ENCODE data around the gene ASB15. TPM values are rescaled to one million over a fixed set of nuclear protein-coding genes. Genes with fewer than 3 reads are reported as not detected.
"Not testable (repeated sequence)": the region's sequence is repeated elsewhere in the genome, so short reads cannot be mapped to it uniquely, and the experiment has no call there.

Gene ASB15
- polyA plus RNA-seq, result not detected

GRCh38 chr7:123601530-123601929 lies at the start of gene ASB15:
Gene ASB15, plus strand, starts transcription at chr7:123601821. Its CDS starts 12,682 bp downstream, at chr7:123614503.
- H3K4me1 Mint-ChIP-seq, result no peaks in the 10 kb centered on the region
- H3K27ac Mint-ChIP-seq, result no peak within 1 kb of the TSS
- DNase-seq, result no peak
- H3K9me3 Mint-ChIP-seq, result no peaks in the 10 kb centered on the region
- no peaks in the 10 kb centered on the region for H3K36me3 Mint-ChIP-seq
- H3K4me3 Mint-ChIP-seq, result no peak within 1 kb of the TSS
- H3K27me3 Mint-ChIP-seq (ENCODE audit: low read depth in 3 of 3), result peaks cover 2 to 4% (median 4%) of the 10 kb centered on the region in 3 donors

GRCh38 chr7:123552134-123552533 lies 49.5 kb upstream of the ASB15 start:
- Mint-ChIP-seq H3K4me1 (peaks cover 10 to 29% of the 10 kb centered on the region in 2 donors), H3K36me3 (peaks cover 9 to 27% (median 17%) of the 10 kb centered on the region in 3 donors)
- H3K9me3 Mint-ChIP-seq; H3K4me3 Mint-ChIP-seq; DNase-seq; H3K27ac Mint-ChIP-seq; H3K27me3 Mint-ChIP-seq (ENCODE audit: low read depth in 3 of 3): not testable (repeated sequence)

DNA sequence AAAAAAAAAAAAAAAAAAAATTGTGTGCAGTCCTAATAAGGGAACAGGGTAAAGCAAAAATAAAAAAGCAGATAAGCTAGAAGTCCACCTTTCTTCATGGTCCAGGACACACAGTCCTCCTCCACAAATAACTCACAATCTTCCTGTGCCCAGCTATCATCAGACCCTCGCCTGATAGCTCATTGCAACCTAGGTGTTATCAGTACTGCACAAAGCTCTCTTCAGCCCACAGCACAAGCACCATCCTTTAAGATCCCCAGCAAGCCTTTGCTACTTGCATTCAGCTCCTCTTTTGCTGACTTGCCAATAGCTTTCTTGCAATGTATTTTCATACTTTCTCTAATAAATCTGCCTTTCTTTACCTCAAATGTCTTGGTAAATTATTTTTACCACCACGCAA lies 49.0 kb upstream of the ASB15 start:
- Mint-ChIP-seq H3K27me3 (ENCODE audit: low read depth in 3 of 3) (peaks cover 0 to 2% (median 0%) of the 10 kb centered on the region in 3 donors), H3K9me3 (no peaks in the 10 kb centered on the region), H3K4me1 (peaks cover 10 to 25% of the 10 kb centered on the region in 2 donors), H3K27ac (peak overlapping the region in 1 of 6 donors; percentile 36), H3K4me3 (no peak overlapping the region), H3K36me3 (peaks cover 9 to 27% (median 12%) of the 10 kb centered on the region in 3 donors)
- DNase-seq, result no peak

GRCh38 chr7:123553159-123553558 lies 48.5 kb upstream of the ASB15 start:
- Mint-ChIP-seq H3K27ac (peak overlapping the region in 1 of 6 donors; percentile 8), H3K36me3 (peaks cover 9 to 26% (median 10%) of the 10 kb centered on the region in 3 donors), H3K27me3 (ENCODE audit: low read depth in 3 of 3) (peaks cover 0 to 2% (median 0%) of the 10 kb centered on the region in 3 donors), H3K9me3 (no peaks in the 10 kb centered on the region), H3K4me3 (no peak overlapping the region), H3K4me1 (peaks cover 10 to 23% of the 10 kb centered on the region in 2 donors)
- DNase-seq, result no peak

DNA sequence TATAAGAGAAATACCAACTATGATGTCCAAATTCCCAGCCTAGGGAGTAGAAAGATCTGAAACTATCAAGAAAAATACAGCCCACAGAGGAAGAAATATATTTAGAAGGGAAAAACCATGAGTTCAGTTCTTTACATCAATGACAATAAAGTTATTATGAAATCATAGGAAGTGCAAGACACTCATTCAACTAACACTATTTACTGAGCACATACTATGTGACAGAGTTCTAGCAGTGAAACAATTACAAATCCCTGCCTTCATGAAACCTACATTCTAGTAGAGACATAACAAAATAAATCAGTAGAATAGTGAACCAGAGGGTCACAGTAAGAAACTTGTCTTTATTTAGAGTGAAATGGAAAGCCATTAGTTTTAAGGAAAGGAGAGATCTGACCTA lies 46.1 kb upstream of the ASB15 start:
- Mint-ChIP-seq H3K27me3 (ENCODE audit: low read depth in 3 of 3) (peaks cover 0 to 3% (median 0%) of the 10 kb centered on the region in 3 donors), H3K36me3 (peaks cover 5 to 11% (median 5%) of the 10 kb centered on the region in 3 donors), H3K4me1 (peaks cover 10 to 14% of the 10 kb centered on the region in 2 donors), H3K27ac (no peak overlapping the region), H3K9me3 (no peaks in the 10 kb centered on the region), H3K4me3 (no peak overlapping the region)
- no peak for DNase-seq

DNA sequence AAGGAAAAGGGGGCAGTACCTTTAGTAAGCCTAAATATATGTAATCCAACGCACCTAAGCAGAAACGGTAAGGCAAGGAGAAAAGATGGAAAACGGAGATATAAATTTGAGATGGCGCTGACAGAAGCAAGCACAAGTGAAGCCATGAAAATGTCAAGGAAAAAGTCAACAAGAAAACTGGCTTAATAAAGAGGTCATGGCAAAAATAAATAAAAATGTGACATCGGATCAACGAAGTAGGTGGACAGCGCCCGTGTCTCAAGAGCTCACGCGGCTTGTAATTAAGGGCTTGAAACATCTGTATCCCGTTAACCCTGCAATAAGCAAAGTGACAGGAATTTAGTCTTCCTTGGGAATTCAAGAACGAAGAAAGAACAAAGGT lies 44.6 kb upstream of the ASB15 start:
- H3K27me3 Mint-ChIP-seq (ENCODE audit: low read depth in 3 of 3), result peaks cover 0 to 4% (median 4%) of the 10 kb centered on the region in 3 donors
- no peak for DNase-seq
- peaks cover 10 to 14% of the 10 kb centered on the region in 2 donors for H3K4me1 Mint-ChIP-seq
- H3K27ac Mint-ChIP-seq, result no peak overlapping the region
- H3K36me3 Mint-ChIP-seq, result peaks cover 5 to 9% (median 5%) of the 10 kb centered on the region in 3 donors
- no peaks in the 10 kb centered on the region for H3K9me3 Mint-ChIP-seq
- H3K4me3 Mint-ChIP-seq, result no peak overlapping the region

- H3K36me3 Mint-ChIP-seq, result peaks cover 4 to 6% (median 4%) of the 10 kb centered on the region in 3 donors
- no peak within 1 kb of the TSS for H3K4me3 Mint-ChIP-seq
- peak; percentile 96 to 98 (median 98) for DNase-seq
- no peaks in the 10 kb centered on the region for H3K9me3 Mint-ChIP-seq
- H3K27ac Mint-ChIP-seq, result peak within 1 kb of the TSS in 1 of 6 donors; percentile 10
- H3K27me3 Mint-ChIP-seq (ENCODE audit: low read depth in 3 of 3), result peaks cover 0 to 4% (median 3%) of the 10 kb centered on the region in 3 donors
- H3K4me1 Mint-ChIP-seq, result peaks cover 9 to 13% of the 10 kb centered on the region in 2 donors
These were observed 44.0 kb upstream of the ASB15 start, which contains the start of gene NDUFA5 for GRCh38 chr7:123557398-123558288. Gene NDUFA5, minus strand, starts transcription at chr7:123557818. Its CDS starts 23 bp downstream, at chr7:123557795.

DNA sequence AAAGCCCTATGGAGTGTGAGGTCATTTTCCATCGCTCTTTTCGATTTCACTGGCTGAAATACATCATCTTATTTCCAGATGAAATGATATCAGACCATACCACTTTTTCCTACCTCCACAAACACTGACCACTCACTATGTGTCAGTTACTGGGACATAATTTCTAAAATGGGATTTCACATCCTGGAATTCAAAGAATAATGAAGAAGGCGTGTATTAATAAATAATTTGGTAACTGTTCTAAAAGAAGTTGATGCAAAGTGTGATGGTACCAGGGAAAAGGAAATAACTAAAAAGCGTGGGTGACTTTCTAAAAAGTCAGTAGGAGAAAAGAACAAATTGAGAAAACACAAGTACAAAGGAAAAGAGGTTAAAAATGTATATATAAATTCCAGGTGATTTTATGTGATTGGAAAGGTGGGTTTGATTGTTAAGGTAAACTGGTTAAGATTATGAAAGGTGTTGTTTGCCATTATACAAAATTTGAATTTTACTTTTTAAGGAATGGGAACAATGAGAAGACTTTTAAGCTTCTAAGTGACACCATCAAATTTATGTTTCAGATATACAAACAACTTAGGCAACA lies 43.2 kb upstream of the ASB15 start:
- H3K4me1 Mint-ChIP-seq, result peaks cover 2 to 6% of the 10 kb centered on the region in 2 donors
- DNase-seq, result no peak
- H3K36me3 Mint-ChIP-seq, result no peaks in the 10 kb centered on the region
- no peak overlapping the region for H3K4me3 Mint-ChIP-seq
- H3K27ac Mint-ChIP-seq, result peak overlapping the region in 1 of 6 donors; percentile 10
- H3K9me3 Mint-ChIP-seq, result no peaks in the 10 kb centered on the region
- peaks cover 0 to 4% (median 3%) of the 10 kb centered on the region in 3 donors for H3K27me3 Mint-ChIP-seq (ENCODE audit: low read depth in 3 of 3)

DNA sequence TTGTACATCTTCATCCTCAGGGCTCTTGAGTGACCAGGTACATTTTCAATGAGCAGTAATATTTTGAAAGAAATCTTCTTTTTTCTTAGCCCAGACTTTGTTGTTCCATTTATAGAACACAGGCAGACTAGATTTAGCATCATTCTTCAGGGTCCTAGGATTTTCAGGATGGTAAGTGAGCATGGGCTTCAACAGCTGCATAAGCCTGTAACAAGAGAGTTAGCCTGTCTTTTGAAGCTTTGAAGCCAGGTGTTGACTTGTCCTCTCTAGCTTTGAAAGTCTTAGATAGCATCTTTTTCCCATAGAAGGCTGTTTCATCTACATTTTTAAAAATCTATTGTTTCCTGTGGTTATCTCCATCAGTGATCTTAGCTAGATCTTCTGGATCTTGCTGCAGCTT lies 39.5 kb upstream of the ASB15 start:
- DNase-seq, result no peak
- no peaks in the 10 kb centered on the region for H3K36me3 Mint-ChIP-seq
- no peaks in the 10 kb centered on the region for H3K4me1 Mint-ChIP-seq
- no peak overlapping the region for H3K4me3 Mint-ChIP-seq
- H3K27ac Mint-ChIP-seq, result no peak overlapping the region
- H3K9me3 Mint-ChIP-seq, result no peaks in the 10 kb centered on the region
- peaks cover 0 to 6% (median 4%) of the 10 kb centered on the region in 3 donors for H3K27me3 Mint-ChIP-seq (ENCODE audit: low read depth in 3 of 3)

- no peaks in the 10 kb centered on the region for H3K4me1 Mint-ChIP-seq
- H3K27me3 Mint-ChIP-seq (ENCODE audit: low read depth in 3 of 3), result peaks cover 4 to 6% (median 5%) of the 10 kb centered on the region in 3 donors
- H3K36me3 Mint-ChIP-seq, result no peaks in the 10 kb centered on the region
- no peak overlapping the region for H3K27ac Mint-ChIP-seq
- no peak for DNase-seq
- no peaks in the 10 kb centered on the region for H3K9me3 Mint-ChIP-seq
- H3K4me3 Mint-ChIP-seq, result no peak overlapping the region
These were observed 32.1 kb upstream of the ASB15 start for GRCh38 chr7:123569352-123570010.

DNA sequence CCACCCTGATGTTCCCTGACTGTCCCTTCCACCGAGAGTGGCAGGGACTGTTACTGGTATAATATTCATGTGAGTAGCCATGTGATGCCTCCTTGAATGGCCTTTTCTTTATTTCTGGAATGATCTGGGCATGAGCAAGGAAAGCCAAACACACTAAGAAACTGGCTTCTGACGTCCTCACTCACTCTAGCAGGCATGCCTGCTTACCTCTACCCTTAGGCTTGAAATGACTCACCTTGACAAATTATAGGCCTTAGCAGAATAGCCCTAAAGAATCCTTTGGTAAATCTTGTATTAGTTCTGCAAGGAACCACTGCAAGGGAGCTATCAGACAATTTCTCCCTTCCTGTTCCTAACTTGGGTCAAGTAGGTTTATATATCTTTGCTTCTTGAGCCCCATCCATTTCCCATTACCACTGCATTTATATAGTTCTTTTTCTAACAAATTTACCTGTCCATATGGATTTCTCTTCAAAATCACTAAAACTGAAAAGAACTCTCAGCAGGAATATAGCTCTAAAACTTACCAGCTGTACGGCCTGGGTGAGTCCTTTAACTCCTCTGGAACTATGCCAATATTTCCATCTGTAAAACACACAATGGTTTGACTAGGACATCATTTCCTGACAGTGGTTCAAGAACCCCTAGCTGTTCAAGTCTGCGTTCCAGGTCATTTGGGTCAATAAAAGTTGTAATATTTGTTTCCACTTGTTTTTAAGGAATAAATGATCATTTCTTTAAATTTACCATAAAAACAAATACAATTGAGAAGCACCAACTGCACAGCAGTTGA lies 31.0 kb upstream of the ASB15 start:
- no peak overlapping the region for H3K4me3 Mint-ChIP-seq
- H3K27me3 Mint-ChIP-seq (ENCODE audit: low read depth in 3 of 3), result peaks cover 6 to 7% (median 6%) of the 10 kb centered on the region in 3 donors
- no peak overlapping the region for H3K27ac Mint-ChIP-seq
- no peaks in the 10 kb centered on the region for H3K9me3 Mint-ChIP-seq
- no peaks in the 10 kb centered on the region for H3K4me1 Mint-ChIP-seq
- no peak for DNase-seq
- no peaks in the 10 kb centered on the region for H3K36me3 Mint-ChIP-seq

DNA sequence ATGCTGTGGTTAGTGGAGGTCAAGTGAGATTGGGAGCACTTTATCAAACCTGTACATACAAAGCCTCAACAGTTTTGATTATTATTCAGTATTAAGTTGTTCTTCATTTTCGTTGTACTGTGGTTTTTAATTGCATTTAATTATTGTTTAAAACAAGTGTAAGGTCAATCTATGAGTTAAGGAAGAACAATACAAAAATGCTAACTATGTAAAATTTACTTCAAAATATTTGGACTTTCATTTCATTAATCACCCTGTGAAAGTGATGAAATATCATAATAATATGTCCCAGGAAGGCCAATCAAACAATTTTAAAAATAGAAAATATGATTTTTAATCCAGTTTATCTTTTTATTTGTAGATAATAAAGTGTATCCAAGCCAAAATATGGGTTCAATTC lies 30.4 kb upstream of the ASB15 start:
- H3K4me1 Mint-ChIP-seq, result no peaks in the 10 kb centered on the region
- H3K36me3 Mint-ChIP-seq, result no peaks in the 10 kb centered on the region
- H3K4me3 Mint-ChIP-seq, result no peak overlapping the region
- DNase-seq, result no peak
- no peak overlapping the region for H3K27ac Mint-ChIP-seq
- H3K27me3 Mint-ChIP-seq (ENCODE audit: low read depth in 3 of 3), result peaks cover 6 to 8% (median 8%) of the 10 kb centered on the region in 3 donors
- H3K9me3 Mint-ChIP-seq, result no peaks in the 10 kb centered on the region

- Mint-ChIP-seq H3K4me1 (no peaks in the 10 kb centered on the region), H3K4me3 (no peak overlapping the region), H3K27ac (no peak overlapping the region), H3K27me3 (ENCODE audit: low read depth in 3 of 3) (peaks cover 7 to 11% (median 8%) of the 10 kb centered on the region in 3 donors), H3K36me3 (no peaks in the 10 kb centered on the region), H3K9me3 (no peaks in the 10 kb centered on the region)
- no peak for DNase-seq
These were observed 29.9 kb upstream of the ASB15 start for GRCh38 chr7:123571684-123572083.
